Activated CD8-positive, alpha-beta memory T cell treated with anti-CD3 and anti-CD28 coated beads, Interleukin-2, amount 50 U/mL, for 48 hours (primary cell): ENCODE results near the gene CDK5R2.
A peak's percentile ranks its signal among the peaks of the same experiment; 100 is the strongest.
"Not testable (repeated sequence)": the region's sequence is repeated elsewhere in the genome, so short reads cannot be mapped to it uniquely, and the experiment has no call there.

Source experiments
- DNase-seq: peaks from one replicate; pipeline ENCODE4 v3.0.0-alpha.2; 2020

CDK5R2 gene

DNA sequence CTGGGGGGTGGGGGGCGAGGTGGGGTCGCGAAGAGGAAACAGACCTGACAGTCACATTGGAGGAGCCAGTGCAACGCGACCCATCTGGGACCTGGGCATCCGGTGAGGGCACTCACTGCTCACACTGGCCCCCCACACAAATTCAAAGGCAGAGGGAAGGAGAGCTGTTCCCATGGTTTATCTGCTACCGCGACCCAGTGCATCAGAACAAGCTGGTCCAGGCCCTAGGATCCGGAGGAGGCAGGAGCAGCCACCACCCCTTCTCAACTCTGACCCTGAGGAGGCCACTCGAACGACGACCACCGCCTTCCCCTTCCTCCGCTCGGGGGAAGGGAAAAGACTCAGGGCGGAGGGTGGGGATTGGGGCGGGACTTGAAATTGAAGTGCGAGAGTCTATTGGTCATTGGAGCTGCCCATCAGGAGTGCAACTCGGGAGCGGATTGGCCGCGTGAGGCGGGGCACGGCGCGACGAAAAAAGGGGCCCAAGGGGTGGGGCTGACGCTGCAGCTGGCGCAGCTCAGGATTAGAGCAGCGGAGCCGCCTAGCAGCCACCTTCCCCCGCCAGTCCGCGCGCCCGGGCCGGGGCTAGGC, at the start of gene CDK5R2:
Gene CDK5R2 (plus strand): TSS at position 526 of the 591 bp plus-strand sequence. CDS start 155 bp downstream, outside the sequence.
- DNase-seq, result peak; percentile 91

- DNase-seq, result no peak
Observed at GRCh38 chr2:218910741-218911140, 48.7 kb upstream of the CDK5R2 start.

DNA sequence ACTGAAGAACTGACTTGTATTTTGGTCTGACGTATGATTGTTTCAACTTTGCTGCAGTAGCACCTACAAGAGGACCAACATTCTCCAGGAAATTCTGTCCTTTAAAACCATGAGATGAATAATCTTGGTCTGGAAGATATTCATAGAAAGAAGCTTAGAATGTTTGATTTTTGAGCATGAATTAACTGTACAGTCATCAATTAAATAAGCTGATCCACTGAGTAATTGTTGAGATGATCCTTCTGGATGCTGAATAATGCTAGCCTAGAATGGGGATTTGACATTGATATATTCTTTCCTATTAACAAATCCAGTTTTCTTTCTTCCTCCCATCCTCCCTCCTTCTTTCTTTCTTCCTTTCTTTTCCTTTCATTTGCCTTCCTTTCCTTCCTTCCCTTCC, 39.0 kb upstream of the CDK5R2 start:
- no peak for DNase-seq

- DNase-seq, result no peak
Observed at GRCh38 chr2:218924757-218925156, 34.7 kb upstream of the CDK5R2 start.

DNA sequence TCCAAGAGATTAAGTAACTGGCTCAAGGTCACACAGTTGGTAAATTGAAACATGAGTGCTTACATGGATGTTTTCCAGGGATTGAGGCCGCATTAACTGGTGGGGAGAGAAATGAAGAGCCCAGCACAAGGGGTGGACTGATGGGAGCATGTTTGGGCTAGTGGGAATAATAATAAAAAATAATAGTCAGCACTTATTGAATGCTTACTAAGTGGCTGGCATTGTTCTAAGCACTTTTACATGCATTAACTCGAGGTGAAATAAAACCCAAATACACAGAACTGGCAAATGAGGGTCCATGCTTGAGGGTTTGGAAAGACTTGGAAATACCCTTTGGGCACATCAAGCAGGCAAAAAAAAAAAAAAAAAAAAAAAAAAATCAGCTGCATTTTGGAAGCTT, 34.0 kb upstream of the CDK5R2 start:
- DNase-seq, result no peak

DNA sequence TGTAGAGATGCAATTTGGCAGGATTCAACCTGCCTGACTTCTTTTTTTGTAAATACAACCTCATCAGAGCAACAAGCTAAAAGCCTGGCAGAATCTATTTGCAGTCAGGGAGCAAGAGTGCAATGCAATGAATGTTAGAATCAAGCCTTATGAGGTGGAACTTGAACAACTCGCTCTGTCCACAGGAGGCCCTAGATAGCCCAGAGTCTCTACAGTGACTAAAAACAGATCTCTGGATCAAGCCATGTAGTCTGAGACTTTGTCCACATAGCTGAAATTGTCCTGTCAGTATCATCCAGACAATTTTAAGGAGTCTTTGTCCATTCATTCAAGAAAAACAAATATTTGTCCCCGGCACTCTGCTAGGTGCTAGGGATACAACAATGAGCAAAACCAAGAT, 32.0 kb upstream of the CDK5R2 start:
- no peak for DNase-seq

DNA sequence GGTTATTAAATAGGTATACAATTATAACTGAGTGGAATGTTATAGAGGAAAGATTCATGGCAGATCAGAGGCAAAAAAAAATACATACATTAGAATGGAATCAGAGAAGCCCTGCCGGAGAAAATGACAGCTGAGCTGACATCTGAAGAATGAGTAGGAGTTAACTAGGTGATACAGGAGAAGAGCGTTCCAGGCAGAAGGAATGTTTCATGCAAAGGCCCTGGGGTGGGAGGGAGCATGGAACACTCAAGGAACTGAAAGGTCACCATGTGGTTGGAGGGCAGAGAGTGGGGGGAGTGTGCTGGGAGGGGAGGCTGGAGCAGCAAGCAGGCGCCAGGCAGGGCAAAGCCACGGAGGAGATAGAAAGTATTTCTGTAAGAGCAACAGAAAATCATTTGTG, 31.6 kb upstream of the CDK5R2 start:
- no peak for DNase-seq

DNA sequence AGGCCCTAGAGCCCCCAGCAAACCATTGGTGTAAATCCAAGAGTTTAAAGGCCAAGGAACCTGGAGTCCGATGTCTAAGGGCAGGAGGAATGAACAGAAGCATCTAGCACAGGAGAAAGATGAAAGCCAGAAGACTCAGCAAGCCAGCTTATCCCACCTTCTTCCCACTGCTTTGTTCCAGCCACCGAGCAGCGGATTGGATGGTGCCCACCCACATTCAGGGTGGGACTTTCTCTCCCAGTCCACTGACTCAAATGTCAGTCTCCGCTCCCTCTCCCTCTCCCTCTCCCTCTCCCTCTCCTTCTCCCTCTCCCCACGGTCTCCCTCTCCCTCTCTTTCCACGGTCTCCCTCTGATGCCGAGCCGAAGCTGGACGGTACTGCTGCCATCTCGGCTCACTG, 29.0 kb upstream of the CDK5R2 start:
- not testable (repeated sequence) for DNase-seq

DNA sequence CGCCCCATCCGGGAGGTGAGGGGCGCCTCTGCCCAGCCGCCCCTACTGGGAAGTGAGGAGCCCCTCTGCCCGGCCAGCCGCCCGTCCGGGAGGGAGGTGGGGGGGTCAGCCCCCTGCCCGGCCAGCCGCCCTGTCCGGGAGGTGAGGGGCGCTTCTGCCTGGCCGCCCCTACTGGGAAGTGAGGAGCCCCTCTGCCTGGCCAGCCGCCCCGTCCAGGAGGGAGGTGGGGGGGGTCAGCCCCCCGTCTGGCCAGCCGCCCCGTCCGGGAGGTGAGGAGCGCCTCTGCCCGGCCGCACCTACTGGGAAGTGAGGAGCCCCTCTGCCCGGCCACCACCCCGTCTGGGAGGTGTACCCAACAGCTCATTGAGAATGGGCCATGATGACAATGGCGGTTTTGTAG, 27.7 kb upstream of the CDK5R2 start:
- DNase-seq, result not testable (repeated sequence)

DNA sequence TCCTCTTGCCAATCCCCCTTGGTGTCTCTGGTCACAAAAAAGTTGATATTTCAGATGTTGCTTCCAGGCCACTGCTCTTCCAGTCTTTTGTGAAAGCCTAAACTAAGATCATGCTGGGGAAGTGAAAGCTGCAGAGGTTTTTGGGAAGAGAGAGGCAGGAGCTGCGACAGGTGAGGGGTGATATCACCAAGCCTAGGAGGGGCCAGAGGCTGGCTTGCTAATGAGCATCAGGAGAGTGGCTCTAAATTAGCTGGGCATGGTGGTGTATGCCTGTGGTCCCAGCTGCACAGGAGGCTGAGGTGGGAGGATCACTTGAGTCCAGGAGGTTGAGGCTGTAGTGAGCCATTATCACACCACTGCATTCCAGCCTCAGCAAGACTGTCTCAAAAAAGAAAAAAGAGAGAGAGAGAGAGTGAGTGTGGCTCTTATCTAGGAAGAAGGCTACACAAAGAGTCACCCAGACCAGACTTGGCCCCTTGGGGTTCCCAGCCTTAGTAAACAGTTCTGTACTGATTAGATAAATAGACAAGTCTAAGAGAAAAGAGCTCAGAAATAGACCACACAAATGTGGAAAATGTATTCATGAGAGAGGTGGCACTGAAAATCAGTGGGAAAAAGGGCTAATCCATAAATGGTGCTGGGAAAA, 14.6 kb upstream of the CDK5R2 start:
- no peak for DNase-seq

- no peak for DNase-seq
Observed at GRCh38 chr2:218946621-218947020, 12.8 kb upstream of the CDK5R2 start.

DNA sequence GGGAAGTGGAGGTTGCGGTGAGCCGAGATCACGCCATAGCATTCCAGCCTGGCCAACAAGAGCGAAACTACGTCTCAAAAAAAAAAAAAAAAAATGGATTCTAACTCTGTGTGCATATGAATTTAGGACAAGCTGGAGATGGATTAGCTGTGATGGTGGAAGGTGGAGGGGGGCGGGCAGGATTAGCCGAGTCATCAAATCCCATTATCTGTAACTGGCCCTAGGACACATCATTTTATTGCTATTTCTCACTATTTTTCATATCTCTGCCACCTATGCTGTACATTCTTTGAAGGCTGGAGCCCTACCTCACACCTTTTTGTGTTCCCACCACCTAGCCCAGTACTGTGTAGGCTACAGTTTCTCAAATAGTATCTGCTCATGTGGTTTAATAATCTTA, 7.3 kb upstream of the CDK5R2 start:
- DNase-seq, result no peak

GRCh38 chr2:218953366-218953954, 6.0 kb upstream of the CDK5R2 start:
- DNase-seq, result no peak

DNA sequence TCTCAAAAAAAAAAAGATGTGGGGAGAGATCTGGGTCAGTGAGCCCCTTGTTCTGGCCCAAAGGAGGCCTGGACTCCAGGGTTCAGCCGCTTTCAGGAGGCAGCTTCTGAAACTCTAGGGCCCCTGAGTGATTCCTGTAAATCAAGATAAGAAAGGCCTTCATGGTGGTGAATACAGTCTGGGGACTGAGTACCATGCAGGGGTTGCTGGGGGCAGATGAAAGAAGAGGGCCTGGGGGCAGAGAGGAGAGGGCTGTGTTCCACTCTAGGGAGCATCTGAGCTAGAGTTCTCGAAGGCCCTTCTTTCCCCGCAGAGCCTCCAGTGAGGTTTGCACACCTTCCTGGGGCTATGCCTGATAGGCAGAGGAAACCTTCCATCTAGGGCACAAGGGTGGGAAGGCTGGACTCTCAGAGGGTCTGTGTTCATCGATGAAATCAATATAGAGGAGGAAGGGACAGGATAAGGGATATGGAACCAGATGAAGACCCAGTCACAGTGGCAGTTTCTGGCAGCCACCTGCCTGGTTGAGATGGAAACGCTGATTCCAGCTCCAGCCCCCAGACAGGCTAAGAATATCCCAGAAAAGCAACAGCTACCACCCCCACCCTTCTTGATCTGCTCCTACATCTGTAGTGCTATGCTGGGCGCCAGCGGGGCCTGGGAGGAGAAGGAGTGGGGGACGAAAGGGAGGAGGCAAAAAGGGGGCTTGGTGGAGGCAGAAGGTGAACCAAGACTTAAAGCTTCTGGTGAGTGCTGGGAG, 4.7 kb upstream of the CDK5R2 start:
- DNase-seq, result no peak

DNA sequence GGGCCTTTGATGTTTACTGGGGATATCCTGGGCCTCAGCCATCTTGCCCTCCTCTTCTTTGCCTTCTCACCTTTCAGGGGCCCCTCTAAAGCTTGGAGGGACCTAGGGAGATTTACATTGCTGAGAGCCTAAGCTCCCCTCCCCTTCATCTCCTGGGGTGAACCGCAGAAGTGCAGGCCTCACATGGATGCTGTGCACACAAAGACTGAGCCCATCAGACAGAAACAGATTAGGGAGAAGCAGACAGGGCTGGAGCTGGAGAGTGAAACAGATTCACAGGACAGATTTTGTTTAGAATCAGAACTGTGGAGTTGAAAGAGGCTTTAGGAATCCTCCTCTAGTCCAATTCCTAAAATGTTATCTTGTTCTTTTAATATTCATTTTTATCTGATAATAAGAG, 3.4 kb upstream of the CDK5R2 start:
- DNase-seq, result no peak

GRCh38 chr2:218957671-218958070, 1.8 kb upstream of the CDK5R2 start:
- no peak for DNase-seq

DNA sequence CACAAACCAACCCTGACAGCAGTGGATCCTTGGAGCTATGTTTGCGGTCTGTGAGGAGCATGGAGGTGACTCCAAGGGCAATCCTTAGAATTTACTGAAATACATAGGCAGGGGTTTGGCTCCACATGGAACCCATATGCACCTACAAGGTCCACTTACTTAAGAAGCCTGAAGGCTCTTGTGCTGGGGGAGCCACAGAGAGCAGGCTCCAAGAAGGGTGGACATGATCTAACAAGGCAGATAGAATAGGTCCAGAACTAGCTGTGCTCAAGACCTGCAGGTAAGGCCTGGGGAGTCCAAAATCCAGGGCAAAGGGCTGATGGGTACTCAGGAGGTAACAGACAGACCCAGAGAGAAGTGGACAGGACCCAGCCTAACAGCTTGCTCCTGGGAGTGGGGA, 1.2 kb upstream of the CDK5R2 start:
- no peak for DNase-seq

- no peak for DNase-seq
Observed at GRCh38 chr2:218959761-218960308, 369 bp downstream of the CDK5R2 start.

DNA sequence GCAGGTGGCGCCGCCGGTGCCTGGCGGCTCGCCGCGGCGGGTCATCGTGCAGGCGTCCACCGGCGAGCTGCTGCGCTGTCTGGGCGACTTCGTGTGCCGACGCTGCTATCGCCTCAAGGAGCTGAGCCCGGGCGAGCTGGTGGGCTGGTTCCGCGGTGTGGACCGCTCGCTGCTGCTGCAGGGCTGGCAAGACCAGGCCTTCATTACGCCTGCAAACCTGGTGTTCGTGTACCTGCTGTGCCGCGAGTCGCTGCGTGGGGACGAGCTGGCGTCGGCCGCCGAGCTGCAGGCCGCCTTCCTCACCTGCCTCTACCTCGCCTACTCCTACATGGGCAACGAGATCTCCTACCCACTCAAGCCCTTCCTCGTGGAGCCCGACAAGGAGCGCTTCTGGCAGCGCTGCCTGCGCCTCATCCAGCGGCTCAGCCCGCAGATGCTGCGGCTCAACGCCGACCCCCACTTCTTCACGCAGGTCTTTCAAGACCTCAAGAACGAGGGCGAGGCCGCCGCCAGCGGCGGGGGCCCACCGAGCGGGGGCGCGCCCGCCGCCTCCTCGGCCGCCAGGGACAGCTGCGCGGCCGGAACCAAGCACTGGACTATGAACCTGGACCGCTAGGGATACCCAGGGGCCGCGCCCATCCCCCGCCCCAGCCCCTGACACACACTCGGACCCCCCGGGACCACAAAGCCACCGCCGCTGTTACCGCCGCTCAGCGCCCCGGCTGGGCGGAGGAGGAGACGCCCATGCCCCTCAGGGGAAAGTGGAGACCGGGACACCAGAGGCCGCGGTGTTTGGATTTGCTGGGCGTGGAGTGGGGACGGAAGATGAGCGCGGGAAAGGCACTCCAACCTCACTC, 1.1 kb downstream of the CDK5R2 start:
- no peak for DNase-seq

GRCh38 chr2:218961229-218961628, 1.8 kb downstream of the CDK5R2 start:
- no peak for DNase-seq

- DNase-seq, result no peak
Observed at GRCh38 chr2:218961651-218962570, 2.4 kb downstream of the CDK5R2 start.
